NB4 (cell line): Measurements from ENCODE around the gene MAOB.
"Not testable (repeated sequence)": the region's sequence is repeated elsewhere in the genome, so short reads cannot be mapped to it uniquely, and the experiment has no call there.

Experiments
- POLR2A ChIP-seq: IDR thresholded peaks from 2 replicates; pipeline ENCODE4 v1.6.1; 2011; ENCODE audit warnings: mild to moderate bottlenecking; ENCODE audit not compliant: insufficient read length; ENCODE audit errors: extremely low read depth
- TF ChIP-seq, protein P1 (sequence below): IDR thresholded peaks from one replicate; pipeline ENCODE4 v1.5.1; 2012; ENCODE audit warnings: low read depth, low read length

DNA sequence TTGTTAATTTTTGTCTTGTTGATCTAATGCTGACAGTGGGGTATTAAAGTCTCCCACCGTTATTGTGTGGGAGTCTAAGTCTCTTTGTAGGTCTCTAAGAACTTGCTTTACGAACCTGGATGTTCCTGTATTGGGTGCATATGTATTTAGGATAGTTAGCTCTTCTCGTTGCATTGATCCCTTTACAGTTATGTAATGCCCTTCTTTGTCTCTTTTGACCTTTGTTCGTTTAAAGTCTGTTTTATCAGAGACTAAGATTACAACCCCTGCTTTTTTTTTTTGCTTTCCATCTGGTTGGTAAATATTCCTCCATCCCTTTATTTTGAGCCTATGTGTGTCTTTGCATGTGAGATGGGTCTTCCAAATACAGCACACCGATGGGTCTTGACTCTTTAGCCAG is 157.0 kb downstream of the MAOB start:
- TF ChIP-seq, protein P1, sequence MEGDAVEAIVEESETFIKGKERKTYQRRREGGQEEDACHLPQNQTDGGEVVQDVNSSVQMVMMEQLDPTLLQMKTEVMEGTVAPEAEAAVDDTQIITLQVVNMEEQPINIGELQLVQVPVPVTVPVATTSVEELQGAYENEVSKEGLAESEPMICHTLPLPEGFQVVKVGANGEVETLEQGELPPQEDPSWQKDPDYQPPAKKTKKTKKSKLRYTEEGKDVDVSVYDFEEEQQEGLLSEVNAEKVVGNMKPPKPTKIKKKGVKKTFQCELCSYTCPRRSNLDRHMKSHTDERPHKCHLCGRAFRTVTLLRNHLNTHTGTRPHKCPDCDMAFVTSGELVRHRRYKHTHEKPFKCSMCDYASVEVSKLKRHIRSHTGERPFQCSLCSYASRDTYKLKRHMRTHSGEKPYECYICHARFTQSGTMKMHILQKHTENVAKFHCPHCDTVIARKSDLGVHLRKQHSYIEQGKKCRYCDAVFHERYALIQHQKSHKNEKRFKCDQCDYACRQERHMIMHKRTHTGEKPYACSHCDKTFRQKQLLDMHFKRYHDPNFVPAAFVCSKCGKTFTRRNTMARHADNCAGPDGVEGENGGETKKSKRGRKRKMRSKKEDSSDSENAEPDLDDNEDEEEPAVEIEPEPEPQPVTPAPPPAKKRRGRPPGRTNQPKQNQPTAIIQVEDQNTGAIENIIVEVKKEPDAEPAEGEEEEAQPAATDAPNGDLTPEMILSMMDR, result not testable (repeated sequence)
- not testable (repeated sequence) for TF ChIP-seq POLR2A
